MM.1S (cell line): ENCODE results near the gene PSTPIP2.
"Not testable (repeated sequence)": the region's sequence is repeated elsewhere in the genome, so short reads cannot be mapped to it uniquely, and the experiment has no call there.

Experiments used
- DNase-seq: peaks from one replicate; pipeline ENCODE4 v3.0.0-alpha.2; 2015
- H2AFZ ChIP-seq: fragments of 300-600 bp; sonication (generic); 2 replicates; pipeline ENCODE4 v1.6.0; 2016; ENCODE audit warnings: antibody characterized with exemption, low read length
- H3F3A ChIP-seq: fragments of 300-600 bp; sonication (generic); 2 replicates; pipeline ENCODE4 v1.6.1; 2016; ENCODE audit warnings: mild to moderate bottlenecking, antibody characterized with exemption, low read length, moderate library complexity, mixed read lengths; ENCODE audit not compliant: insufficient read depth
- H3K27ac ChIP-seq: fragments of 300-600 bp; sonication (generic); 2 replicates; pipeline ENCODE4 v1.5.1; 2016; ENCODE audit warnings: mild to moderate bottlenecking, low read length
- H3K27me3 ChIP-seq: fragments of 300-600 bp; sonication (generic); replicated peaks from 2 replicates; pipeline ENCODE4 v1.6.0; 2016; ENCODE audit warnings: low read length; ENCODE audit not compliant: insufficient read depth
- H3K36me3 ChIP-seq: fragments of 300-600 bp; sonication (generic); replicated peaks from 2 replicates; pipeline ENCODE4 v1.6.1; 2016; ENCODE audit warnings: mild to moderate bottlenecking, low read length, mixed read lengths; ENCODE audit not compliant: insufficient read depth
- H3K4me1 ChIP-seq: fragments of 300-600 bp; sonication (generic); 2 replicates; pipeline ENCODE4 v1.6.1; 2016; ENCODE audit warnings: low read length, mixed read lengths
- H3K4me2 ChIP-seq: fragments of 300-600 bp; sonication (generic); 2 replicates; pipeline ENCODE4 v1.6.0; 2016; ENCODE audit warnings: low read depth, low read length
- H3K4me3 ChIP-seq: fragments of 300-600 bp; sonication (generic); 2 replicates; pipeline ENCODE4 v1.5.1; 2016; ENCODE audit warnings: low read length, mixed read lengths
- H3K79me2 ChIP-seq: fragments of 300-600 bp; sonication (generic); 2 replicates; pipeline ENCODE4 v1.6.1; 2016; ENCODE audit warnings: mixed run types, low read length, mixed read lengths
- H3K9ac ChIP-seq: fragments of 300-600 bp; sonication (generic); 2 replicates; pipeline ENCODE4 v1.6.1; 2016; ENCODE audit warnings: low read length, mixed read lengths
- H3K9me2 ChIP-seq: fragments of 300-600 bp; sonication (generic); replicated peaks from 2 replicates; pipeline ENCODE4 v1.6.1; 2016; ENCODE audit warnings: mild to moderate bottlenecking, low read length, mixed read lengths; ENCODE audit not compliant: insufficient read depth
- H3K9me3 ChIP-seq: fragments of 300-600 bp; sonication (generic); replicated peaks from 2 replicates; pipeline ENCODE4 v1.6.1; 2016; ENCODE audit warnings: mild to moderate bottlenecking, low read length, mixed read lengths; ENCODE audit not compliant: insufficient read depth
- H4K20me1 ChIP-seq: fragments of 300-600 bp; sonication (generic); 2 replicates; pipeline ENCODE4 v1.6.1; 2016; ENCODE audit warnings: mild to moderate bottlenecking, low read length, moderate library complexity, mixed read lengths; ENCODE audit not compliant: insufficient read depth
- CTCF ChIP-seq: fragments of 300-600 bp; sonication (generic); IDR thresholded peaks from 2 replicates; pipeline ENCODE4 v1.5.1; 2016; ENCODE audit warnings: antibody characterized with exemption, low read length, mixed read lengths
- EZH2 ChIP-seq: fragments of 300-600 bp; sonication (generic); optimal IDR thresholded peaks from 2 replicates; pipeline ENCODE3; 2017; ENCODE audit warnings: low read depth, mild to moderate bottlenecking, antibody characterized with exemption, low read length, mixed read lengths
- EZH2phosphoT487 ChIP-seq: fragments of 300-600 bp; sonication (generic); IDR thresholded peaks from 2 replicates; pipeline ENCODE4 v1.6.1; 2018; ENCODE audit warnings: antibody characterized with exemption, low read length

Gene PSTPIP2

GRCh38 chr18:45962461-45962860, 109.6 kb downstream of the PSTPIP2 start:
- H3K27me3 ChIP-seq = no peaks in the 10 kb centered on the region
- H3K79me2 ChIP-seq = peaks cover 83% of the 10 kb centered on the region
- DNase-seq = peak; percentile 49
- H2AFZ ChIP-seq = no peak overlapping the region
- H3K4me3 ChIP-seq = no peak overlapping the region
- no peak for TF ChIP-seq CTCF
- no peak for TF ChIP-seq EZH2phosphoT487
- TF ChIP-seq EZH2 = no peak
- H3K4me1 ChIP-seq = peaks cover 20% of the 10 kb centered on the region
- no peaks in the 10 kb centered on the region for H3K9me3 ChIP-seq
- H3K9ac ChIP-seq = no peak overlapping the region
- peaks cover 3% of the 10 kb centered on the region; the same call in 1 of the 2 replicates for H3F3A ChIP-seq
- H4K20me1 ChIP-seq = no peaks in the 10 kb centered on the region
- H3K4me2 ChIP-seq = peak overlapping the region; percentile 44
- H3K27ac ChIP-seq = peak overlapping the region; percentile 41; the same call in 1 of the 2 replicates
- H3K9me2 ChIP-seq = no peaks in the 10 kb centered on the region
- H3K36me3 ChIP-seq = no peaks in the 10 kb centered on the region

- H3K4me3 ChIP-seq, H3F3A ChIP-seq, DNase-seq, H3K27ac ChIP-seq, H2AFZ ChIP-seq, H3K27me3 ChIP-seq, H4K20me1 ChIP-seq, H3K36me3 ChIP-seq, H3K9ac ChIP-seq, H3K4me2 ChIP-seq, H3K9me2 ChIP-seq, H3K9me3 ChIP-seq: not testable (repeated sequence)
- peaks cover 20% of the 10 kb centered on the region for H3K4me1 ChIP-seq
- peaks cover 73% of the 10 kb centered on the region for H3K79me2 ChIP-seq
These were observed 112.6 kb downstream of the PSTPIP2 start for GRCh38 chr18:45959484-45959883.

- Histone ChIP-seq H4K20me1 (no peaks in the 10 kb centered on the region), H2AFZ (no peak overlapping the region), H3K4me2 (no peak overlapping the region), H3F3A (peaks cover 3% of the 10 kb centered on the region; the same call in 1 of the 2 replicates), H3K4me3 (no peak overlapping the region), H3K9ac (no peak overlapping the region), H3K36me3 (peaks cover 8% of the 10 kb centered on the region; the same call in 1 of the 2 replicates), H3K27ac (no peak overlapping the region), H3K79me2 (peaks cover 71% of the 10 kb centered on the region), H3K9me2 (no peaks in the 10 kb centered on the region), H3K27me3 (no peaks in the 10 kb centered on the region), H3K4me1 (peaks cover 18% of the 10 kb centered on the region), H3K9me3 (no peaks in the 10 kb centered on the region)
- no peak for DNase-seq
- TF ChIP-seq EZH2 (no peak), CTCF (no peak), EZH2phosphoT487 (no peak)
These were observed 113.3 kb downstream of the PSTPIP2 start for GRCh38 chr18:45958730-45959129.

- Histone ChIP-seq H3K9ac (no peak overlapping the region), H3F3A (peaks cover 3% of the 10 kb centered on the region; the same call in 1 of the 2 replicates), H3K4me1 (peaks cover 12% of the 10 kb centered on the region), H3K4me2 (no peak overlapping the region), H3K27ac (no peak overlapping the region), H4K20me1 (no peaks in the 10 kb centered on the region), H3K9me3 (no peaks in the 10 kb centered on the region), H2AFZ (no peak overlapping the region), H3K36me3 (peaks cover 8% of the 10 kb centered on the region; the same call in 1 of the 2 replicates), H3K27me3 (no peaks in the 10 kb centered on the region), H3K9me2 (no peaks in the 10 kb centered on the region), H3K4me3 (no peak overlapping the region), H3K79me2 (peaks cover 64% of the 10 kb centered on the region)
- DNase-seq = no peak
- no peak for TF ChIP-seq EZH2phosphoT487
- TF ChIP-seq EZH2 = no peak
- no peak for TF ChIP-seq CTCF
These were observed 114.0 kb downstream of the PSTPIP2 start for GRCh38 chr18:45958027-45958426.
